ENCODE measurements around the gene CD84.
"Not testable (repeated sequence)": the region's sequence is repeated elsewhere in the genome, so short reads cannot be mapped to it uniquely, and the experiment has no call there.

The CD84 gene

GRCh38 chr1:160534823-160535605, 44.3 kb downstream of the CD84 start:
- no peak overlapping the region for H3K27ac ChIP-seq (replicated peaks)
- DNase-seq (ENCODE audit: low read depth in 1 of 2, low spot score in 1 of 2) = no peak
- H3K27me3 ChIP-seq (ENCODE audit: insufficient read depth, poor library complexity, severe bottlenecking) = no peaks in the 10 kb centered on the region
- no peak overlapping the region for H3K4me3 ChIP-seq (replicated peaks; ENCODE audit: insufficient read depth, low read length)
- no peak for TF ChIP-seq POLR2AphosphoS5 (IDR thresholded peaks at IDR 0.05; ENCODE audit: low read depth)
- TF ChIP-seq CTCF (IDR thresholded peaks at IDR 0.05; ENCODE audit: insufficient read depth, low read length) = no peak
- TF ChIP-seq SPI1 (IDR thresholded peaks at IDR 0.05; ENCODE audit: borderline replicate concordance, low read depth) = no peak
- TF ChIP-seq GABPA (IDR thresholded peaks at IDR 0.05; ENCODE audit: low read depth) = no peak
- no peak for TF ChIP-seq REST (IDR thresholded peaks at IDR 0.05; ENCODE audit: insufficient replicate concordance, low read depth)

DNA sequence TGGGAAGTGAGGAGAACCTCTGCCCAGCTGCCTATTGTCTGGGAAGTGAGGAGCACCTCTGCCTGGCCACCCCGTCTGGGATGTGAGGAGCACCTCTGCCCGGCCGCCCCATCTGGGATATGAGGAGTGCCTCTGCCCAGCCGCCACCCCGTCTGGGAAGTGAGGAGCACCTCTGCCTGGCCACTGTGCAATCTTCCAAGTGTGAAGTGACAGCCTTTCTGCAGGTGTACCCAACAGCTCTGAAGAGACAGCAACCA, 46.8 kb downstream of the CD84 start:
- H3K27ac ChIP-seq (replicated peaks) = not testable (repeated sequence)

GRCh38 chr1:160531809-160532556, 47.3 kb downstream of the CD84 start:
- H3K27ac ChIP-seq (replicated peaks); DNase-seq (ENCODE audit: low read depth in 1 of 2, low spot score in 1 of 2); H3K4me3 ChIP-seq (replicated peaks; ENCODE audit: insufficient read depth, low read length); H3K27me3 ChIP-seq (ENCODE audit: insufficient read depth, poor library complexity, severe bottlenecking): not testable (repeated sequence)

More for the DNA sequence above, 46.8 kb downstream of the CD84 start:
- DNase-seq (ENCODE audit: low read depth in 1 of 2, low spot score in 1 of 2); H3K4me3 ChIP-seq (replicated peaks; ENCODE audit: insufficient read depth, low read length); H3K27me3 ChIP-seq (ENCODE audit: insufficient read depth, poor library complexity, severe bottlenecking): not testable (repeated sequence)

DNA sequence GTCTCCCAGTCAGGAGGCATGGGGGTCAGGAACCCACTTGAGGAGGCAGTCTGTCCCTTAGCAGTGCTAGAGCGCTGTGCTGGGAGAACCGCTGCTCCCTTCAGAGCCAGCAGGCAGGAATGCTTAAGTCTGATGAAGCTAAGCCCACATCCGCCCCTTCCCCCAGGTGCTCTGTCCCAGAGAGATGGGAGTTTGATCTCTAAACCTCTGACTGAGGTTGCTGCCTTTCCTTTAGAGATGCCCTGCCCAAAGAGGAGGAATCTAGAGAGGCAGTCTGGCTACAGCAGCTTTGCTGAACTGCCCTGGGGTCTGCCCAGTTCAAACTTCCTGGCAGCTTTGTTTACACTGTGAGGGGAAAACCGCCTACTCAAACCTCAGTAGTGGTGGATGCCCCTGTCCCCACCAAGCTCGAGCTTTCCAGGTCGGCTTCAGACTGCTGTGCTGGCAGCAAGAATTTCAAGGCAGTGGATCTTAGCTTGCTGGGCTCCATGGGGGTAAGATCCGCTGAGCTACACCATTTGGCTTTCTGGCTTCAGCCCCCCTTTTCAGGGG, 49.8 kb downstream of the CD84 start:
- not testable (repeated sequence) for H3K27ac ChIP-seq (replicated peaks); DNase-seq (ENCODE audit: low read depth in 1 of 2, low spot score in 1 of 2); H3K27me3 ChIP-seq (ENCODE audit: insufficient read depth, poor library complexity, severe bottlenecking); H3K4me3 ChIP-seq (replicated peaks; ENCODE audit: insufficient read depth, low read length)

- not testable (repeated sequence) for H3K27me3 ChIP-seq (ENCODE audit: insufficient read depth, poor library complexity, severe bottlenecking); DNase-seq (ENCODE audit: low read depth in 1 of 2, low spot score in 1 of 2); H3K4me3 ChIP-seq (replicated peaks; ENCODE audit: insufficient read depth, low read length); H3K27ac ChIP-seq (replicated peaks)
Measured at GRCh38 chr1:160523789-160524188, 55.5 kb downstream of the CD84 start.

GRCh38 chr1:160522622-160523345, 56.5 kb downstream of the CD84 start, which contains the start of gene SLAMF6:
SLAMF6 (minus strand) TSS chr1:160523255; CDS start chr1:160523192, 63 bp downstream.
- peak; percentile 26; the same call in 1 of the 2 replicates for TF ChIP-seq POLR2AphosphoS5 (IDR thresholded peaks at IDR 0.05; ENCODE audit: low read depth)
- TF ChIP-seq GABPA (IDR thresholded peaks at IDR 0.05; ENCODE audit: low read depth) = no peak
- TF ChIP-seq SPI1 (IDR thresholded peaks at IDR 0.05; ENCODE audit: borderline replicate concordance, low read depth) = peak; percentile 79
- 0 out of 2 replicates have a peak within 1 kb of the TSS, but pooled peaks have one; percentile 12 for H3K4me3 ChIP-seq (replicated peaks; ENCODE audit: insufficient read depth, low read length)
- H3K27me3 ChIP-seq (ENCODE audit: insufficient read depth, poor library complexity, severe bottlenecking) = no peaks in the 10 kb centered on the region
- peak in 1 of 2 experiments; percentile 43 for DNase-seq (ENCODE audit: low read depth in 1 of 2, low spot score in 1 of 2)
- H3K27ac ChIP-seq (replicated peaks) = peak within 1 kb of the TSS; percentile 61
